Natural killer cell (primary cell): ENCODE results near the gene GSS. TPM values are rescaled to one million over a fixed set of nuclear protein-coding genes. Genes with fewer than 3 reads are reported as not detected.

ENCODE experiments used
- ATAC-seq, 3 donors: fragments of 150-1000 bp in 2 of 3; fragments of 200-7000 bp in 1 of 3; cut with Tn5 transposase; 1 replicate in 1 of 3; 2 replicates in 2 of 3; pipeline ENCODE4 v1.10.0; 2021; ENCODE audit warnings: mild to moderate bottlenecking in 2 of 3, moderate library complexity in 2 of 3
- DNase-seq, 2 donors: peaks; one replicate each; pipeline versions ENCODE4 v3.0.0 to v3.0.0-alpha.2; 2013 to 2021; ENCODE audit warnings: mixed read lengths in 1 of 2
- H3K27ac ChIP-seq: one replicate; pipeline ENCODE4 v1.5.1; 2013; ENCODE audit warnings: mild to moderate bottlenecking, low read length
- H3K27me3 ChIP-seq: one replicate; pipeline ENCODE4 v1.6.1; 2013; ENCODE audit warnings: low read length; ENCODE audit not compliant: control insufficient read depth, insufficient read depth
- H3K36me3 ChIP-seq: one replicate; pipeline ENCODE4 v1.6.1; 2013; ENCODE audit warnings: low read length; ENCODE audit not compliant: control insufficient read depth, insufficient read depth
- H3K4me1 ChIP-seq: one replicate; pipeline ENCODE4 v1.6.1; 2013; ENCODE audit warnings: low read length; ENCODE audit not compliant: control insufficient read depth, insufficient read depth
- H3K4me3 ChIP-seq: one replicate; pipeline ENCODE4 v1.5.1; 2013; ENCODE audit warnings: low read length
- H3K9me3 ChIP-seq: one replicate; pipeline ENCODE4 v1.6.1; 2013; ENCODE audit warnings: low read length; ENCODE audit not compliant: control insufficient read depth, insufficient read depth
- H3K27ac Mint-ChIP-seq, 2 donors: one replicate each; pipeline ENCODE4 v1.8.0; 2022; ENCODE audit warnings: mild to moderate bottlenecking in 2 of 2, mixed read lengths in 2 of 2, moderate library complexity in 1 of 2
- H3K27me3 Mint-ChIP-seq, 2 donors: one replicate each; pipeline ENCODE4 v1.8.0; 2022; ENCODE audit warnings: low read depth in 2 of 2, mixed read lengths in 2 of 2
- H3K36me3 Mint-ChIP-seq: one replicate; pipeline ENCODE4 v1.8.0; 2022; ENCODE audit warnings: mixed read lengths
- H3K4me1 Mint-ChIP-seq, 2 donors: one replicate each; pipeline ENCODE4 v1.8.0; 2022; ENCODE audit warnings: mixed read lengths in 2 of 2
- H3K4me3 Mint-ChIP-seq: one replicate; pipeline ENCODE4 v1.8.0; 2022; ENCODE audit warnings: mild to moderate bottlenecking, moderate library complexity, mixed read lengths
- H3K9me3 Mint-ChIP-seq, 2 donors: one replicate each; pipeline ENCODE4 v1.8.0; 2022; ENCODE audit warnings: mixed read lengths in 2 of 2
- WGBS: methylation state at CpG from one replicate; pipeline ENCODE4 v1.1.7; 2013; ENCODE audit warnings: missing lambda C conversion rate; ENCODE audit not compliant: insufficient coverage; 5-methylcytosine and 5-hydroxymethylcytosine counted together
- intact Hi-C: fragments of 100-400 bp; cut with micrococcal nuclease; formaldehyde crosslinking; loops from one replicate; pipeline ENCODE4 v1.14.2; 2022
- total RNA-seq, 4 donors: library from RNA; stranded (reverse); fragments of 120-200 nt in 1 of 4; gene quantifications; one replicate each; pipeline versions ENCODE4 v1.2.3 to v1.2.4, GENCODE V29; 2013 to 2022
- TF ChIP-seq, protein P1 (sequence below): fragments of 200-600 bp; IDR thresholded peaks from one replicate; pipeline ENCODE4 v1.8.0; 2022; ENCODE audit warnings: antibody characterized with exemption

Gene GSS
- total RNA-seq, 3 donors from 2014 or later (not counting 1 experiment from before 2014, with no cell fraction given) = 27.4 to 35.4 (median 30.3) TPM

DNA sequence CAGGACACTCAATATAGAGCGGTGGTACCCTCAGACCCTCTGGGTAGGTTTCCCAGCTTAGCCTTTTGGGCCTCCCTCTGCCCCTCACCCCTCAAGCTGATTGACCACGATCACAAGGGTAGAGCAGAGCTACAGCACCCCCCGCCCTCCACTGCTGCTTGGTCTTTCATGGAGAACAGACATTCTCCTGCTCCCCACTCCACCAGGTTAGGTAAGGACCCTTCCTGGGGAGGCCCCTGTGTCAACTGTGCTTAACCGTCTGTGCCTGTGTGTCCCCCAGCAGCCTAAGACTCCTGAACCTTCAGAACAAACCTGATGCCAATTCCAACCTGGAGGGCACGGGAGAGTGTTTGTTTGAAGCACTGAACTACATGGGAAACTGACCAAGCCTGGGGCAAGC, 11.8 kb upstream of the GSS start:
- Mint-ChIP-seq H3K4me1 (no peaks in the 10 kb centered on the region), H3K4me3 (no peak overlapping the region), H3K9me3 (no peaks in the 10 kb centered on the region), H3K27me3 (no peaks in the 10 kb centered on the region), H3K27ac (no peak overlapping the region), H3K36me3 (no peaks in the 10 kb centered on the region)
- Histone ChIP-seq H3K4me1 (no peaks in the 10 kb centered on the region), H3K36me3 (no peaks in the 10 kb centered on the region), H3K9me3 (no peaks in the 10 kb centered on the region), H3K27me3 (no peaks in the 10 kb centered on the region), H3K27ac (no peak overlapping the region), H3K4me3 (no peak overlapping the region)
- TF ChIP-seq, protein P1, sequence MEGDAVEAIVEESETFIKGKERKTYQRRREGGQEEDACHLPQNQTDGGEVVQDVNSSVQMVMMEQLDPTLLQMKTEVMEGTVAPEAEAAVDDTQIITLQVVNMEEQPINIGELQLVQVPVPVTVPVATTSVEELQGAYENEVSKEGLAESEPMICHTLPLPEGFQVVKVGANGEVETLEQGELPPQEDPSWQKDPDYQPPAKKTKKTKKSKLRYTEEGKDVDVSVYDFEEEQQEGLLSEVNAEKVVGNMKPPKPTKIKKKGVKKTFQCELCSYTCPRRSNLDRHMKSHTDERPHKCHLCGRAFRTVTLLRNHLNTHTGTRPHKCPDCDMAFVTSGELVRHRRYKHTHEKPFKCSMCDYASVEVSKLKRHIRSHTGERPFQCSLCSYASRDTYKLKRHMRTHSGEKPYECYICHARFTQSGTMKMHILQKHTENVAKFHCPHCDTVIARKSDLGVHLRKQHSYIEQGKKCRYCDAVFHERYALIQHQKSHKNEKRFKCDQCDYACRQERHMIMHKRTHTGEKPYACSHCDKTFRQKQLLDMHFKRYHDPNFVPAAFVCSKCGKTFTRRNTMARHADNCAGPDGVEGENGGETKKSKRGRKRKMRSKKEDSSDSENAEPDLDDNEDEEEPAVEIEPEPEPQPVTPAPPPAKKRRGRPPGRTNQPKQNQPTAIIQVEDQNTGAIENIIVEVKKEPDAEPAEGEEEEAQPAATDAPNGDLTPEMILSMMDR = no peak
- DNase-seq = no peak
- no peak for ATAC-seq
- 90% methylated on average over 5 of the region's 5 CpGs for WGBS
- intact Hi-C loops = no loop called here

DNA sequence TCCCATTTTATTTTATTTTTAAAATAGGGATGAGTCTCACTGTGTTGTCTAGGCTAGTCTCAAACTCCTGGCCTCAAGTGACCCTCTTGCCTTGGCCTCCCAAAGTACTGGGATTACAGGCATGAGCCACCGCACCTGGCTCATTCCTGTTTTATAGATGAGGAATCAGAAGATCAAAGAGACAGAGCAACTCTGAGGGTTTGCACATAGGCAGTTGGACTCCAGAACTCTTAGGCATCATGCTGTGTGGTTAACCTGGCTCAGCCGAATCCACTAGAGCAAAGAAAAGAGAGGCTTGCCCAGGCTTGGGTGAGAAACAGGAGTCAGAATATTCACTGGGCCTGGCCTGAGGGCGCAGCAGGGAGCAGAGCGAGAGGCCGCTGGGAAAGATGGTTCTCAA, 9.4 kb upstream of the GSS start:
- WGBS = 97% methylated on average over 5 of the region's 5 CpGs
- H3K4me3 Mint-ChIP-seq = no peak overlapping the region
- no peak overlapping the region for H3K27ac ChIP-seq
- ATAC-seq (no peak), DNase-seq (no peak)
- H3K36me3 Mint-ChIP-seq = no peaks in the 10 kb centered on the region
- H3K9me3 ChIP-seq = no peaks in the 10 kb centered on the region
- H3K9me3 Mint-ChIP-seq = no peaks in the 10 kb centered on the region
- H3K27me3 Mint-ChIP-seq = no peaks in the 10 kb centered on the region
- TF ChIP-seq, protein P1 = no peak
- H3K36me3 ChIP-seq = no peaks in the 10 kb centered on the region
- H3K4me3 ChIP-seq = no peak overlapping the region
- intact Hi-C loops = no loop called here
- no peaks in the 10 kb centered on the region for H3K4me1 Mint-ChIP-seq
- H3K27me3 ChIP-seq = no peaks in the 10 kb centered on the region
- no peak overlapping the region for H3K27ac Mint-ChIP-seq
- no peaks in the 10 kb centered on the region for H3K4me1 ChIP-seq

- Histone ChIP-seq H3K4me1 (no peaks in the 10 kb centered on the region), H3K27ac (no peak overlapping the region), H3K27me3 (no peaks in the 10 kb centered on the region), H3K9me3 (no peaks in the 10 kb centered on the region), H3K36me3 (no peaks in the 10 kb centered on the region), H3K4me3 (no peak overlapping the region)
- intact Hi-C loops = no loop called here
- Mint-ChIP-seq H3K36me3 (no peaks in the 10 kb centered on the region), H3K27ac (no peak overlapping the region), H3K4me3 (no peak overlapping the region), H3K9me3 (no peaks in the 10 kb centered on the region), H3K4me1 (no peaks in the 10 kb centered on the region), H3K27me3 (no peaks in the 10 kb centered on the region)
- TF ChIP-seq, protein P1 = no peak
- DNase-seq (no peak), ATAC-seq (no peak)
- WGBS = 94% methylated on average over 5 of the region's 5 CpGs
These were observed 8.9 kb upstream of the GSS start for GRCh38 chr20:34964486-34964885.

- Mint-ChIP-seq H3K9me3 (no peaks in the 10 kb centered on the region), H3K27ac (peak overlapping the region in 1 of 2 donors; percentile 98), H3K4me1 (peaks cover 21 to 23% of the 10 kb centered on the region in 2 donors), H3K4me3 (peak overlapping the region; percentile 100), H3K27me3 (no peaks in the 10 kb centered on the region), H3K36me3 (no peaks in the 10 kb centered on the region)
- H3K36me3 ChIP-seq = no peaks in the 10 kb centered on the region
- H3K9me3 ChIP-seq = no peaks in the 10 kb centered on the region
- no peak overlapping the region for H3K4me3 ChIP-seq
- ATAC-seq (no peak), DNase-seq (no peak)
- intact Hi-C loops = no loop called here
- no peak overlapping the region for H3K27ac ChIP-seq
- peaks cover 12% of the 10 kb centered on the region for H3K4me1 ChIP-seq
- 96% methylated on average over 21 of the region's 21 CpGs for WGBS
- no peaks in the 10 kb centered on the region for H3K27me3 ChIP-seq
- TF ChIP-seq, protein P1 = no peak
These were observed 1.3 kb upstream of the GSS start for GRCh38 chr20:34956751-34957472.
